GOT3 (cell line): Measurements from ENCODE around the gene ADA.
"Not testable (repeated sequence)": the region's sequence is repeated elsewhere in the genome, so short reads cannot be mapped to it uniquely, and the experiment has no call there.

Source experiments
- DNase-seq: peaks from one replicate; lab custom pipeline; 2025; ENCODE audit warnings: mixed read lengths; lab: John Stamatoyannopoulos, UW

The ADA gene

GRCh38 chr20:44678990-44679611, 27.6 kb upstream of the ADA start:
- DNase-seq, result no peak

GRCh38 chr20:44678242-44678641, 26.7 kb upstream of the ADA start:
- no peak for DNase-seq

GRCh38 chr20:44672318-44672902, 20.9 kb upstream of the ADA start:
- not testable (repeated sequence) for DNase-seq

DNA sequence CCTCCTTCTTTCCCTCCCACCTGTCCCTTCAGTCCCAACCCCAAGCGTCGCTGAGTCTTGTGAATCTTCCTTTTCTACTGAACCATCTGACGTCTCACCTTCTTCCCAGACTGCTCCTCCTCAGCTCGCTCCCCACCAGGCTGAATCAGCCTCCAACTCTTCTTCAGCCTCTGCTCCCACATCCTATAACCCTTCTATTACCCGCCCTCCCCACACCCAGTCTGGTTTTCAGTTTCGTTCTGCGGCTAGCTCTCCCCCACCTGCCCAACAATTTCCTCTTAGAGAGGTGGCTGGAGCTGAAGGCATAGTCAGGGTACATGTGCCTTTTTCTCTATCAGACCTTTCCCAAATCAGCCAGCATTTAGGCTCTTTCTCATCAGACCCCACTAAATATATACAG, 20.0 kb upstream of the ADA start:
- not testable (repeated sequence) for DNase-seq

- not testable (repeated sequence) for DNase-seq
Measured at GRCh38 chr20:44670851-44671250, 19.4 kb upstream of the ADA start.

- no peak for DNase-seq
Measured at GRCh38 chr20:44666066-44666465, 14.6 kb upstream of the ADA start.

DNA sequence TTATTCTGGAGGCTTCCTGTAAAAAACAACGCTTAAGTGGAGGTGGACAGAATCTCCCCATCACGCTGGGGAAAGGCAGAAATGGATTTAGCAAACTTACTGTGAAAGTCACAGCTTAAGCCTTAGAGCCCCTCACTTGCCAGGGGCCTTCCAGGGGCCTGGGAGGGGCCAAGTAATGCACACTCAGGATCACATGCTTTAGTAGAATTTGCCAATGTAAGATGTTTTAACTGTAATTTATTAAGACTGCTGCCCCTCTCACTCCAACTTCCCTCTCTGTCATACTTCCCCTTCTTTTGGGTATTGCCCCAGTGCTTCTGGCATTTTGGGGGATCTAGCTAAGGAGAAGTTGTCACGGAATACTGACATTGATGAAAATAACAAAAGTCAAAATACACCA, 12.6 kb upstream of the ADA start:
- DNase-seq, result no peak

GRCh38 chr20:44662261-44662660, 10.8 kb upstream of the ADA start:
- no peak for DNase-seq

DNA sequence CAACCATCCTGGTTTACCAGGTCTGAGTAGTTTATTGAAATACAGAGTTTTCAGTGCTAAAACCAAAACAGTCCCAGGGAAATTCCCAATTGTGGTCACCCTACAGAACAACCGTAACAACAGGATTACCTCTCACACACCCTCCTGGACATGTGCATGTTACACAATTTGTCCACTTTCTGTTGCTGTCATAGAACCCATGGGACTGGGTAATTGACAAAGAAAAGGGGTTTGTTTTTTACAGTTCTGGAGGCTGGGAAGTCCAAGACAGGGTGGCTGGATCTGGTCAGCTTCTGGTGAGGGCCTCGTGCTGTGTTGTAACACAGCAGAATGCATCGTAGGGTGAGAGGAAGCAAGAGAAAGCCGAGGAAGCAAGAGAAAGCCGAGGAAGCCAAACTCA, 9.1 kb upstream of the ADA start:
- DNase-seq, result no peak

GRCh38 chr20:44659931-44660330, 8.4 kb upstream of the ADA start:
- no peak for DNase-seq

GRCh38 chr20:44658810-44659209, 7.3 kb upstream of the ADA start:
- no peak for DNase-seq

- DNase-seq, result no peak
Measured at GRCh38 chr20:44657875-44658274, 6.4 kb upstream of the ADA start.

DNA sequence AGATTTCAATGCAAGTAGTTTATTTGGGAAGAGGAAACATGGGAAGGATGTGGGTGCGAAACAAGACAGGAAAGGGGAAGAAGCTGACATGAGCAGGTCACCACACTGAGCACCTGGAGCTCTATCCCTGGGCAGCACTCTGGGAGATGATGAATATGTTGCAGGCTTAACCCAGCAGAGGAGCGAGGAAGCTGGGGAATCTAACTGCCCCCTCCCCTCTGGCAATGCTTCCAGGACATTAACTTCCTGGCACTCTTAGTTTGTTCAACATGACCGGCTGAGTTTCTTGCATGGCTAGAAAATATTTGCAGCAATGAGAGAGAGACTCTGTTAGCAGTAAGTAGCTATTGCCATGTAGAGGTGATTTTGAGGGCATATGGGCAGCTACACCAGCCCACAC, 4.9 kb upstream of the ADA start:
- DNase-seq, result no peak

- not testable (repeated sequence) for DNase-seq
Measured at GRCh38 chr20:44654210-44654609, 2.7 kb upstream of the ADA start.

- no peak for DNase-seq
Measured at GRCh38 chr20:44653546-44653945, 2.0 kb upstream of the ADA start.

DNA sequence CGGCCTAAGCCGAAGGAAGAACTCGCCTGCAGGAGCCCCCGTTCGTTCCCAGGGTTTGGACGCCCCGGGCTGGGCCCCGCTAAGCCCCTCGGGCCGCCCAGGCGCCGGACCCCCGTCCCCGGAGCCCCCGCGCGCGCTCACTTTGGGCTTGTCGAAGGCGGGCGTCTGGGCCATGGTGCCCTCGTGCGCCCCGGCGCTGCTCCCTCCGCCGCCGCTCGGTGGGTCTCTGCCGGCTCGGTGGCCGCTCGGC, 140 bp downstream of the ADA start:
- DNase-seq, result no peak

DNA sequence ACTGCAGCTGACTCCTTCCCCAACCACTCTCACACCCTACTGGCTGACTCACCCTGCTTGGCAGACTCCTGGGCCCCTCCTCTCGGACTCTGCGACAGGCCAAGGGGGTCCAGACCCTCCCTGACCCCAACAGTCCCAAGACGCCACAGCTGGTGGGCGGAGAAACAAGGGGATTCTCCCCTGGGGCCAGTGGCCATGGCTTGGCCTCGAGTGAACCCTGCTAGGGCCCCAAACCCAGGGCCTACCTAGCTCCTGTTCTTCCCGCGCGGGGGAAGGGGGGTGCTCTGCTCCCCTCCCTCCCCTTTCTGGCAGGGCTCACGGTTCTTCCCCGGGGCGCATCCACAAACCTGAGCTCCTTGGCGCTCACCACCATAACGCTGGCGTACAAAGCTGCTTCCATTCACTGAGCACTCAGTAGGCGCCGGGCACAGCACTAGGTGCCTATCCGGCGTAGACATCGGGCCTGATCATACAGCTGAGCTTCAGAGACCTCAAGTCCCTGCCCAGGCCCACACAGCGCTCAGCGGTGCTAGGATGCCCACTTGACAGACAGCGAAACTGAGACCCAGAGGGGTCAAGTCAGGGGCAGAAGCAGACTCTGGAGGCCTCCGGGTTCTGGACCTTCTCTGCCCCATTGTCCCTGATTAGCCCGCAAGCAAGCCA, 597 bp downstream of the ADA start:
- DNase-seq, result no peak

- no peak for DNase-seq
Measured at GRCh38 chr20:44649976-44650375, 1.5 kb downstream of the ADA start.

DNA sequence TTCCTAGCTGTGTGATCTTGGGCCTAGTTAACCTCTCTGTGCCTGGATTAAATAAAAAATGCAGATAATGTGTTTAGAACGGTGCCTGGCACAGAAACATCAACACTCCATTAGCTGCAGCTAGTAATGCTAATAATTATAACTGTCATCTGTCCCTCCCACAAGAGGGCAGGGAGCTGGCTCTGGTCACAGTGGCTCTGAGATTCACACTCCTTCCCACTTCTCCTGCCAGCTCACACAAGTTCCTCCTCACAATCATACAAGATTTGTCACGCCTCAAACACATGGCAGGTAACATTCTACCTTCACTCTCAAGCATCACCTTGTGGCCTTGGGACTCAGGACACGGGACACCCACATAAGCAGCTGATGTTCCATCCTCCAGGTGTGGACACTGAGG, 2.4 kb downstream of the ADA start:
- no peak for DNase-seq

DNA sequence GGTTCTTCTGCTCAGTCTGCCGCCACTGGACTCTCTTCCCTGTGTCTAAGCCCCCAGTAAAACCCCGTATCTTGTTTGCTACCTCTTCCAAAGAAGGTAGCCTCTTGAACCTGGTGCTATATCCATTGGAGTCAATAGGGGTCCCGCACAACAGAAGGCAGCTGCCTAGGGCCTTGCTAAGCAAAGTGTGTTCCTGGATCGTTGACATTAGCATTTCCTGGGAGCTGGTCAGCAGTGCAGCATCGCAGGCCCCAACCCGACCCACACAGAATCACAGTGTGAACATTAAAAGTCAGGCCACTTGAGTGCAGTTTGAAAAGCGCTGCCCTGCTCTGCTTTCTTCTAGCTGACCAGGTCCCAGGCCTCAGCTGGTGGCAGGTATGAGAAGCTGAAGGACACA, 2.9 kb downstream of the ADA start:
- DNase-seq, result no peak

GRCh38 chr20:44648068-44648467, 3.4 kb downstream of the ADA start:
- no peak for DNase-seq

- no peak for DNase-seq
Measured at GRCh38 chr20:44646641-44647274, 4.7 kb downstream of the ADA start.

DNA sequence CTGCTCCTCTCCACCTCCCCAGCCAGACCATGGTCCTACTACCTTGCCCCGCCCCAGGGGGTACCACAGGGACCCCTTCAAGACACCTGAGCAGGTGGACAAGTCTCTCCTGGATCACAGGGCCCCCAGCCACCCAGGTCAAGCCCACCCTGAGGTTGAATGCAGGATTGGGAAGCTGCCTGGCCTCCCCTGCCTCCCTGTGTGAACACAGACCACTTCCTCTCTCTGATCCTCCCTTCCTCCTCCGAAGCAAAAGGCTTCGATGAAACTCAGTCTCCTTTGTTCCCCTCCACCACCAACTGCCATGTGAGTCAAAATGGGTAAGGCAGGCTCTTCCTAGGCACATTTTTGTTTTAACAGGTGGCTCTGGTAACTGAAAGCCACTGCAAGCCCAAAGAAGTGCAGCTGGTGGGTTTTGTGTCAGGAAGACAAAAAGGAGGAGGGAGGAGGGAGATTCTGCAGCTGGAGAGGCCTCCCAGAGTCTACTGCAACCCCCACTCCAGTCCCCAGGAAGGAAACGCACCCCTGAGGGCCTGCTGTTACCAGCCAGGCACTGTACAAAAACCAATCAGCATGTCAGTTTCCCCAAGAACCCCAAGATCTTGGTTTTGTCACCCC, 5.4 kb downstream of the ADA start:
- no peak for DNase-seq
